Trophoblast cell (in vitro differentiated cells and primary cell): ENCODE results near the gene INCENP.

ENCODE experiments used
- DNase-seq, 2 donors: peaks; one replicate each; pipeline ENCODE4 v3.0.0-alpha.2; 2016
- H2AFZ ChIP-seq: 2 replicates; pipeline ENCODE4 v1.6.1; 2013; ENCODE audit warnings: low read length, moderate library complexity, mild to moderate bottlenecking; ENCODE audit not compliant: insufficient read depth, poor library complexity
- H2AK5ac ChIP-seq: 2 replicates; pipeline ENCODE4 v1.6.1; 2013; ENCODE audit warnings: mild to moderate bottlenecking, low read length
- H2BK120ac ChIP-seq: 2 replicates; pipeline ENCODE4 v1.6.1; 2013; ENCODE audit warnings: low read length, mild to moderate bottlenecking, moderate library complexity; ENCODE audit not compliant: insufficient read depth, poor library complexity
- H2BK12ac ChIP-seq: 2 replicates; pipeline ENCODE4 v1.6.1; 2013; ENCODE audit warnings: mild to moderate bottlenecking, low read length, moderate library complexity
- H2BK5ac ChIP-seq: 2 replicates; pipeline ENCODE4 v1.6.1; 2013; ENCODE audit warnings: low read length, low read depth, moderate library complexity, mild to moderate bottlenecking; ENCODE audit not compliant: poor library complexity
- H3K14ac ChIP-seq: 2 replicates; pipeline ENCODE4 v1.6.1; 2013; ENCODE audit warnings: mild to moderate bottlenecking, low read length
- H3K18ac ChIP-seq: 2 replicates; pipeline ENCODE4 v1.6.1; 2013; ENCODE audit warnings: mild to moderate bottlenecking, low read length
- H3K23ac ChIP-seq: 2 replicates; pipeline ENCODE4 v1.6.1; 2013; ENCODE audit warnings: low read length
- H3K27ac ChIP-seq: 2 replicates; pipeline ENCODE4 v1.5.1; 2013; ENCODE audit warnings: low read depth, mild to moderate bottlenecking, inconsistent platforms, low read length, moderate library complexity
- H3K27me3 ChIP-seq: 2 replicates; pipeline ENCODE4 v1.6.1; 2013; ENCODE audit warnings: inconsistent platforms, mild to moderate bottlenecking, low read length, moderate library complexity; ENCODE audit not compliant: insufficient read depth
- H3K36me3 ChIP-seq, 2 experiments: 1 replicate in 1 of 2; 2 replicates in 1 of 2; pipeline ENCODE4 v1.6.1; 2013; ENCODE audit warnings: low read length in 2 of 2, mild to moderate bottlenecking in 2 of 2, moderate library complexity in 1 of 2; ENCODE audit not compliant: insufficient read depth in 2 of 2, control insufficient read depth in 1 of 2
- H3K4ac ChIP-seq: 2 replicates; pipeline ENCODE4 v1.6.1; 2013; ENCODE audit warnings: low read depth, mild to moderate bottlenecking, low read length, moderate library complexity
- H3K4me1 ChIP-seq, 2 experiments: 1 replicate in 1 of 2; 2 replicates in 1 of 2; pipeline ENCODE4 v1.6.1; 2013; ENCODE audit warnings: low read length in 2 of 2, mild to moderate bottlenecking in 2 of 2, moderate library complexity in 1 of 2; ENCODE audit not compliant: insufficient read depth in 2 of 2, control insufficient read depth in 1 of 2
- H3K4me2 ChIP-seq: 2 replicates; pipeline ENCODE4 v1.6.1; 2013; ENCODE audit warnings: inconsistent platforms, mild to moderate bottlenecking, low read length, moderate library complexity
- H3K4me3 ChIP-seq: 2 replicates; pipeline ENCODE4 v1.5.1; 2013; ENCODE audit warnings: mild to moderate bottlenecking, low read depth, low read length, inconsistent platforms
- H3K79me1 ChIP-seq: one replicate; pipeline ENCODE4 v1.6.1; 2013; ENCODE audit warnings: low read length
- H3K79me2 ChIP-seq: 2 replicates; pipeline ENCODE4 v1.6.1; 2013; ENCODE audit warnings: low read length, mild to moderate bottlenecking; ENCODE audit not compliant: control insufficient read depth, insufficient read depth, poor library complexity
- H3K9ac ChIP-seq: 2 replicates; pipeline ENCODE4 v1.6.1; 2013; ENCODE audit warnings: mild to moderate bottlenecking, low read length
- H3K9me3 ChIP-seq: 2 replicates; pipeline ENCODE4 v1.6.1; 2013; ENCODE audit warnings: low read depth, mild to moderate bottlenecking, control low read depth, inconsistent platforms, low read length; ENCODE audit not compliant: insufficient read depth
- H4K12ac ChIP-seq: 2 replicates; pipeline ENCODE4 v1.6.1; 2013; ENCODE audit warnings: low read depth, mild to moderate bottlenecking, low read length, moderate library complexity
- H4K8ac ChIP-seq: 2 replicates; pipeline ENCODE4 v1.6.1; 2013; ENCODE audit warnings: low read depth, mild to moderate bottlenecking, low read length, moderate library complexity
- H4K91ac ChIP-seq: one replicate; pipeline ENCODE4 v1.6.1; 2013; ENCODE audit warnings: low read depth, mild to moderate bottlenecking, low read length, moderate library complexity
- WGBS: extraction: QIAGEN DNeasy Blood & Tissue Kit; methylation state at CpG from one replicate; pipeline ENCODE4 v1.1.7; 2013; ENCODE audit warnings: missing lambda C conversion rate; ENCODE audit not compliant: insufficient read length, insufficient coverage; ENCODE audit errors: extremely low coverage; 5-methylcytosine and 5-hydroxymethylcytosine counted together

Gene INCENP

DNA sequence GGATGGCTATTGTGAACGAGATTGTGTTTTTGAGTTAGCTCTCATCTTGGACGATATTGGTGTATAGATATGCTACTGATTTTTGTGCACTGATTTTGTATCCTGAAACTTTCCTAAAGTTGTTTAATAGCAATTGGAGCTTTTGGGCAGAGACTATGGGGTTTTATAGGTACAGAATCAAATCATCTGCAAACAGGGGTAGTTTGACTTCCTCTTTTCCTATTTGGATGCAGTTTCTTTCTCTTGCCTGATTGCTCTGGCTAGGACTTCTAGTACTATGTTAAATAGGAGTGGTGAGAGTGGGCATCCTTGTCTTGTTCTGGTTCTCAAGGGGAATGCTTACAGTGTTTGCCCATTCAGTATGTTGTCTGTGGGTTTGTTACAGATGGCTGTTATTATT, 57.3 kb downstream of the INCENP start:
- no peaks in the 10 kb centered on the region for H3K4me1 ChIP-seq
- no peaks in the 10 kb centered on the region for H3K9me3 ChIP-seq
- H2BK12ac ChIP-seq = no peak overlapping the region
- no peak overlapping the region for H2BK5ac ChIP-seq
- H2AFZ ChIP-seq = no peak overlapping the region
- H3K79me2 ChIP-seq = no peaks in the 10 kb centered on the region
- no CpG with 5 or more reads among the region's 2 CpGs for WGBS
- no peak overlapping the region for H3K18ac ChIP-seq
- no peak overlapping the region for H3K4me2 ChIP-seq
- DNase-seq = no peak
- H3K79me1 ChIP-seq = no peaks in the 10 kb centered on the region
- no peak overlapping the region for H4K8ac ChIP-seq
- no peak overlapping the region for H3K4ac ChIP-seq
- H3K23ac ChIP-seq = no peak overlapping the region
- no peak overlapping the region for H3K4me3 ChIP-seq
- H3K14ac ChIP-seq = no peak overlapping the region
- no peak overlapping the region for H2BK120ac ChIP-seq
- H3K27ac ChIP-seq = no peak overlapping the region
- H3K9ac ChIP-seq = no peak overlapping the region
- no peaks in the 10 kb centered on the region for H3K36me3 ChIP-seq
- H4K91ac ChIP-seq = no peak overlapping the region
- H4K12ac ChIP-seq = no peak overlapping the region
- H2AK5ac ChIP-seq = no peak overlapping the region
- no peaks in the 10 kb centered on the region for H3K27me3 ChIP-seq

DNA sequence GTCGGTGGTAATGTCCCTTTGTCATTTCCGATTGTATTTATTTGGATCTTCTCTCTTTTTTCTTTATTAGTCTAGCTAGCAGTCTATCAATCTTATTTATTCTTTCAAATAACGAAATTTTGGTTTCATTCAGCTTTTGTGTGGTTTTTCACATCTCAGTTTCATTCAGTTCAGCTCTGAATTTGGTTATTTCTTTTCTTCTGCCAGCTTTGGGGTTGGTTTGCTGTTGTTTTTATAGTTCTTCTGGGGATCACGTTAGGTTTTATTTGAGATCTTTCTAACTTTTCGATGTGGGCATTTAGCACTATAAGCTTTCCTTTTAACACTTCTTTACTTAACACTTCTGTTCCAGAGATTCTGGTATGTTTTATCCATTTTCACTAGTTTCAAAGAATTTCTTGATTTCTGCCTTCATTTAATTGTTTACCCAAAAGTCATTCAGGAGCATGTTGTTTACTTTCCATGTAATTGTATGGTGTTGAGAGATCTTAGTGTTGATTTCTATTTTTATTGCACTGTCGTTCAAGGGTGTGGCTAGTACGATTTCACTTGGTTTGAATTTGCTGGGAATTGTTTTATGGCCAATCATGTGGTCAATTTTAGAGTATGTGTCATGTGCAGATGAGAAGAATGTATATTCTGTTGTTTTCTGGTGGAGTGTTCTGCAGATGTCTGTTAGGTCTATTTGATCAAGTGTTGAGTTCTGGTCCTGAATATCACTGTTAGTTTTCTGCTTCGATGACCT, 58.5 kb downstream of the INCENP start:
- Histone ChIP-seq H3K18ac (no peak overlapping the region), H3K79me1 (no peaks in the 10 kb centered on the region), H4K91ac (no peak overlapping the region), H3K36me3 (no peaks in the 10 kb centered on the region), H3K79me2 (no peaks in the 10 kb centered on the region), H3K4ac (no peak overlapping the region), H3K27ac (no peak overlapping the region), H3K9me3 (no peaks in the 10 kb centered on the region), H2BK12ac (no peak overlapping the region), H3K4me3 (no peak overlapping the region), H2BK5ac (no peak overlapping the region), H2AK5ac (no peak overlapping the region), H3K23ac (no peak overlapping the region), H3K14ac (no peak overlapping the region), H3K9ac (no peak overlapping the region), H3K27me3 (no peaks in the 10 kb centered on the region), H3K4me2 (no peak overlapping the region), H3K4me1 (no peaks in the 10 kb centered on the region), H4K12ac (no peak overlapping the region), H4K8ac (no peak overlapping the region), H2AFZ (no peak overlapping the region), H2BK120ac (no peak overlapping the region)
- no CpG with 5 or more reads among the region's 8 CpGs for WGBS
- no peak for DNase-seq

DNA sequence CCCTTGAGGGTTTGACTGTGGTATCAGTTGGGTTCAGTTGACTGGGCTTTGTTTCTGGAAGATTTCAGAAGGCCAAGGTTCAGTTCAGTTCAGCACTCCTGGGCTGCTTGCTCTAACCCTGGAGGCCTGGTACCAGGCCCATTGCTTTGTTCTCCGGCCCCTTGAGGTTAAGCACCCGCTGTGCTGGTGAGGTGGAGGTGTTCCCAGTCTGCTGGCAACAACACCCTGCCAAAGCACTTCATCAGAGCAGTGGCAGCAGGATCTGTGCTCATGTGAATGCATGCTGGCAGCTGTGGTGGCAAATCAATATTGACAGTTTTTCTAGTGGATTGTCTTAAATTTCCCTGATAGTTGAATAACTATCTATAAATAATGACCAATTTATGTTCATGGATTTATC, 62.4 kb downstream of the INCENP start:
- Histone ChIP-seq H3K79me2 (no peaks in the 10 kb centered on the region), H4K8ac (no peak overlapping the region), H2BK12ac (no peak overlapping the region), H4K12ac (no peak overlapping the region), H3K4me3 (no peak overlapping the region), H3K9me3 (no peaks in the 10 kb centered on the region), H3K79me1 (no peaks in the 10 kb centered on the region), H2AFZ (no peak overlapping the region), H3K4me2 (no peak overlapping the region), H3K14ac (no peak overlapping the region), H2BK5ac (no peak overlapping the region), H3K27me3 (no peaks in the 10 kb centered on the region), H3K27ac (no peak overlapping the region), H2BK120ac (no peak overlapping the region), H3K36me3 (no peaks in the 10 kb centered on the region), H3K18ac (no peak overlapping the region), H3K4ac (no peak overlapping the region), H3K23ac (no peak overlapping the region), H3K4me1 (no peaks in the 10 kb centered on the region), H3K9ac (peak overlapping the region; percentile 12), H4K91ac (no peak overlapping the region), H2AK5ac (no peak overlapping the region)
- no peak for DNase-seq
- WGBS = no CpG with 5 or more reads among the region's 2 CpGs

DNA sequence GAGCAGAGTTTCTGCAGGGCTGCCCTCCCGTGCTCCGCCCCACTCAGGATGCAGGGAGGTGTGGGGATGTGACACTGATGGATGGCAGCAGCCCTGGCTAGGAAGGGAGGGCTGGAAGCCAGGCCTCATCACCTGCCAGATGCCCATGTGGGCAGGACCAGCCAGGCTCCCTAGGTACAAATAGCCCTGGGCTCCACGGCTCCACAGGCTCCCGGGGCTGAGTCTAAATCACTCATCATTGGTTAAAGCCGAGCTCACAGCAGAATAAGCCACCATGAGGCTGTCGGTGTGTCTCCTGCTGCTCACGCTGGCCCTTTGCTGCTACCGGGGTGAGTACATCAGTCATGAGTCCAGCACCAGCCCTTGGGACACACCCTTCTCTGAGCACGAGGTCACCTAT, 66.2 kb downstream of the INCENP start, which contains the start of gene SCGB1D1:
Gene SCGB1D1, plus strand, starts transcription at position 206 of the 400 bp plus-strand sequence. Its CDS starts 69 bp downstream, at position 275.
- WGBS = no CpG with 5 or more reads among the region's 9 CpGs
- H3K4me3 ChIP-seq = no peak within 1 kb of the TSS
- H2BK120ac ChIP-seq = no peak within 1 kb of the TSS
- H2AK5ac ChIP-seq = no peak within 1 kb of the TSS
- no peak within 1 kb of the TSS for H3K27ac ChIP-seq
- no peaks in the 10 kb centered on the region for H3K9me3 ChIP-seq
- no peak for DNase-seq
- no peak within 1 kb of the TSS for H3K14ac ChIP-seq
- H4K8ac ChIP-seq = no peak within 1 kb of the TSS
- H3K4me1 ChIP-seq = no peaks in the 10 kb centered on the region
- no peak within 1 kb of the TSS for H2BK5ac ChIP-seq
- no peak within 1 kb of the TSS for H3K4me2 ChIP-seq
- no peak within 1 kb of the TSS for H4K91ac ChIP-seq
- no peaks in the 10 kb centered on the region for H3K36me3 ChIP-seq
- no peak within 1 kb of the TSS for H2AFZ ChIP-seq
- H3K4ac ChIP-seq = no peak within 1 kb of the TSS
- H3K18ac ChIP-seq = no peak within 1 kb of the TSS
- H2BK12ac ChIP-seq = no peak within 1 kb of the TSS
- H3K27me3 ChIP-seq = no peaks in the 10 kb centered on the region
- H3K9ac ChIP-seq = no peak within 1 kb of the TSS
- no peaks in the 10 kb centered on the region for H3K79me2 ChIP-seq
- H3K79me1 ChIP-seq = no peaks in the 10 kb centered on the region
- no peak within 1 kb of the TSS for H4K12ac ChIP-seq
- H3K23ac ChIP-seq = no peak within 1 kb of the TSS
